GM12873 (cell line): ENCODE results near the gene DTNB.

Experiments
- TF ChIP-seq, protein P1 (sequence below): IDR thresholded peaks from 2 replicates; pipeline ENCODE4 v1.5.1; 2012; ENCODE audit warnings: low read depth, mild to moderate bottlenecking, moderate library complexity, low read length, control low read depth; ENCODE audit not compliant: insufficient read depth; ENCODE audit errors: missing control alignments

Gene DTNB

DNA sequence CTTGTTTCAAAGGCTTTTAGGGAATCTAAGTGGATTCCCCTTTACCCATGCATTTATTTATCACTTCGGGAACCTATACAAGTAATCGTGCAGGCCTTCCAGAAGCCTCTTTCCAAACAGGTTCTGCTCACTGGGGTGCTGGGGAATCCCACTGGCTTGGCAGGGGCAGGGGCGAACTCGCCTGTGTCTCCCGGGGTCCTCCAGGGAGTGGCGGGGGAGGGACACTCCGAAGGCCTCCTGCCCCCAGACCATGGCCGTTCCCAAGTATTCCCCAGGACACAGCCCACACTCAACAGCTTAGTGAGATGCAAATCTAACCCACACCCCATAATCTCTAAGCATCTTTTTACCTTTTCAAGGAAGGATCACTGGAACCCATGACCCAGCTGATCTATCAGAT, 338.2 kb downstream of the DTNB start:
- TF ChIP-seq, protein P1, sequence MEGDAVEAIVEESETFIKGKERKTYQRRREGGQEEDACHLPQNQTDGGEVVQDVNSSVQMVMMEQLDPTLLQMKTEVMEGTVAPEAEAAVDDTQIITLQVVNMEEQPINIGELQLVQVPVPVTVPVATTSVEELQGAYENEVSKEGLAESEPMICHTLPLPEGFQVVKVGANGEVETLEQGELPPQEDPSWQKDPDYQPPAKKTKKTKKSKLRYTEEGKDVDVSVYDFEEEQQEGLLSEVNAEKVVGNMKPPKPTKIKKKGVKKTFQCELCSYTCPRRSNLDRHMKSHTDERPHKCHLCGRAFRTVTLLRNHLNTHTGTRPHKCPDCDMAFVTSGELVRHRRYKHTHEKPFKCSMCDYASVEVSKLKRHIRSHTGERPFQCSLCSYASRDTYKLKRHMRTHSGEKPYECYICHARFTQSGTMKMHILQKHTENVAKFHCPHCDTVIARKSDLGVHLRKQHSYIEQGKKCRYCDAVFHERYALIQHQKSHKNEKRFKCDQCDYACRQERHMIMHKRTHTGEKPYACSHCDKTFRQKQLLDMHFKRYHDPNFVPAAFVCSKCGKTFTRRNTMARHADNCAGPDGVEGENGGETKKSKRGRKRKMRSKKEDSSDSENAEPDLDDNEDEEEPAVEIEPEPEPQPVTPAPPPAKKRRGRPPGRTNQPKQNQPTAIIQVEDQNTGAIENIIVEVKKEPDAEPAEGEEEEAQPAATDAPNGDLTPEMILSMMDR = no peak

DNA sequence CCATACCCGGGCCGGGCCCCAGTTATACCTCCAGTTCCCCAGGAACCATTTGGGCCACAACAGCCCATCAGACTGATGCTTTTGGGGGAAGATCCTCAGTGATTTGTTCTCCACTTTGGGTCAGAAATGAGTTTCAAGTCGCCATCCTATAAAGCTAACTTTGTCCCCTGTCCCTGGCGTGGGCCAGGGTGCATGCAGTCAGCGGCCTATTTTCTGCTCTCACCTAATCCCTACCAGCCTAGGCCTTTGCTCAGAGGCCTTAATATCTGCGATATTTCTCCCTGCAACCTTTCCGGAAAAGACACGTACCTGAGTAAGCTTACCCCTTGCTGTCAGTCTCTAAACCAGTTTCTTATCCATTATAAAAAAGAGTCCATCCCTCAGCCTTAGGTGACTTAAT, 338.9 kb downstream of the DTNB start:
- TF ChIP-seq, protein P1 = no peak

DNA sequence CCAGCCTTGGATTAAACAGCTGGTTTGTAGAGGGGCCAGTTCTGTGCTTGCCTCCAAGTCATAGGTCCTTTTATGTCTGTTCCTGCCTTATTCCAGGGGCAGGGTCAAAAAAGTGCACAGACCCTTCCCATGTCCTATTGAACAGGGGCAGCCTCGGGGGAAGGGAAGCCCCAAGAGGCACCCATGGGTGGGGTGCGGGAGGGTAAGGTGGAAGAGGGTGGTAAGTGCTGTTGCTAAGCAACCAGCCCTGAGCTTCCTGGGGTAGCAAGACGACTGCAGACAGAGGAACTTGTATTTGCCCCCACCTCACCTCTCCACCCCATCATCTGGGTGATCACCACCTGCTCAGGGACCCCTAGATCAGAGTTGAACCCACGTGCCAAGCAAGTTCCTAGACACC, 339.4 kb downstream of the DTNB start:
- TF ChIP-seq, protein P1 = no peak

DNA sequence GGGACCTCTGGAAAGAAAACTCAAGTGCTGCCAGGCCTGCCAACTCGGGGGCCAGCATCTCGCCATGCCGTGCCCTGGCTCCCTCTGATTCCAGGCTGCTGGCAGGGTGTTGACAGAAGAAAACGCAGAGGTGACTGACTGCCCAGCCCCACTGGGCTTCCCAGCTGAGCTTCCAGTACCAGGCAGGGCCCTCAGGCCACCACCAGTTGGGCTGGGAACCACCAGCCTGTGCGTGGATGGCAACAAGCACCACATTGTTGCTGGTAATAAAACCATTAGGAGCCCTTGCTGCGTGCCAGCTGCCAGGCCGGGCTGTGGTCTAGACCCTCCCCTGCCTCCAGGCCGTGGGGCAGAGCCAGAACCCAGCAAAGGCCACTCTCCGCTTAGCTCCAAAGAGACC, 340.8 kb downstream of the DTNB start:
- TF ChIP-seq, protein P1 = no peak

DNA sequence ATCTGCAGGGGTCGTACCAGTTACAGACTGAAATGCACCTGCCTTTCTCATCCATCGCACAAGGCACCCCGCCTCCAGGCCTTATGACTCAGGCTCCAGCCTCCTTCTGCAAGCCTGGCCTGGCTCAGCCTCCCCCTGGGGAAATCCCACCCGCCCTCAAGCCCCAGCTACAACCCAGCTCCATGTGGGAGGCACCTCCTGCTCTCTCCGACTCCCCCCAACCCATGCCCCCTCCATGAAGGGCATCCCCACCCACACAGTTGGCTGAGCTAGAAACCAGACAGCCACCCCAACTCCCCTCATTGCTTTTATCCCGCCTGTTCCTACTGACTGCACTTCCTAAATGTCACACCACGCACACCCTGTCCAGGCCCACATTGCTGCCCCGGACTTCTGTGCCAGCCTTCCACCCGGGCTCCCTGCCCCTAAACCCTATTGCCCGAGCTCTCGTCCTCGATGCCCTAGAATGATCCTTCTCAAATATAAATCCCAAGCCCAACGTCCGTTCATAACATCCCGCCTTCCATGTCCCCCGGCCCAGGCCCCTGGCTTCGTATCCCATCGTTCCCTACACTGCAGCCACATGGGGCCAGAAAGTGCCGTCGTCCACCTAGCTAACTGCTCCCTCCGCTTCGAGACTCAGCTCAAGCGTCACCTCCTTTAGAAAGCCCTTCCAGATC, 341.6 kb downstream of the DTNB start:
- TF ChIP-seq, protein P1 = no peak

DNA sequence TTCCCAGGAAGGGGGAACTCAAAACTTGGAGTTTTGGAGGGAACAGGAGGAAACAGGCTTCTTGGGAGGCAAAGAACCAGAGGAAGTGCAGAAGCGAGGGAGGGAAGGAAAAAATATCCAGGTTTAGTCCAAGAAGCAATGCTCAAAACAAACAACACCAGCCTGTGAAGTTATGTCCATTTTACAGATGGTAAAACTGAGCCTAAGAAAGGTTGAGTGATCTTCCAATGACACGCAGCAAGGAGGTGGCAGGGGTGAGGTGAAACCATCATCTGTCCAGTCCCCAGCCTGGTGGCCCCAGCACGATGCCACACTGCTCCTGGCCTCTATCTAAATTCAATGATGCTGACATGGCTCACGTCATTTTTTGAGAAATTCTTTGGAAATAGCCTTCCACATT, 342.4 kb downstream of the DTNB start:
- TF ChIP-seq, protein P1 = no peak

DNA sequence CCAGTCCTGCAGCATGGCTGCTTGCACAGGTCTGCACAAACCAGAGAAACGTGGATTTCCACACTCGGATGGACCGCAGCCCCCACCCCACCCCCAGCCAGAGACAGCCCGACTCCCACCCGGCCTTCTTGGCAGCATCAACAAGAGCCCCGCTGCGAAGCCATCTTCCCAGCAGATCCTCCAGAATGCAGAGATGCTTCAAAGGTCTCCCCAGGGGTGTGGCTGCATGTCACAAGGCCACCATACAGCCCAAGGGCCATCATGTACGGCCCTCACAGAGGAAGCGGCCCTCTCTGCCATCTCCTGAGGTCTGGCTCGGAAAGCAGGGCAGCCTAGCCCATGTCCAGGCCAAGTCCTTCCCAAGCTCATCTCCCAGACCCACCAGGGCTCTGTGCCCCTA, 343.1 kb downstream of the DTNB start:
- TF ChIP-seq, protein P1 = no peak
